ENCODE results near the gene ECE1.
A peak's percentile ranks its signal among the peaks of the same experiment; 100 is the strongest.
"Not testable (repeated sequence)": the region's sequence is repeated elsewhere in the genome, so short reads cannot be mapped to it uniquely, and the experiment has no call there.

Gene ECE1

GRCh38 chr1:21220815-21221214 lies 69.4 kb downstream of the ECE1 start:
- TF ChIP-seq ARNT (IDR thresholded peaks at IDR 0.05) (no peak), L3MBTL2 (conservative IDR thresholded peaks at IDR 0.05) (no peak), CTBP1 (IDR thresholded peaks at IDR 0.05; ENCODE audit: borderline replicate concordance) (no peak), SP1 (IDR thresholded peaks at IDR 0.05) (no peak), SUZ12 (IDR thresholded peaks at IDR 0.05) (no peak), FOXM1 (IDR thresholded peaks at IDR 0.05; ENCODE audit: borderline replicate concordance) (no peak), TARDBP (IDR thresholded peaks at IDR 0.05) (no peak), FOXA1 (IDR thresholded peaks at IDR 0.05) (no peak), BHLHE40 (IDR thresholded peaks at IDR 0.05; ENCODE audit: borderline replicate concordance) (no peak), NFRKB (IDR thresholded peaks at IDR 0.05) (no peak), PKNOX1 (IDR thresholded peaks at IDR 0.05) (no peak), ELF4 (IDR thresholded peaks at IDR 0.05) (no peak), HDGF (IDR thresholded peaks at IDR 0.05; ENCODE audit: borderline replicate concordance) (no peak), ZNF384 (IDR thresholded peaks at IDR 0.05) (no peak)
- ChIA-PET POLR2A (no interaction called here), CTCF (no interaction called here)
- DNase-seq (ENCODE audit: extremely low spot score), result no peak

- DNase-seq (ENCODE audit: extremely low spot score), result no peak
- ChIA-PET CTCF (interaction anchor here (0.6 to 0.8 kb wide), 2 partner anchors 12 to 236 kb away, joined by 3 read pairs; no protein-coding TSS in a partner anchor), POLR2A (no interaction called here)
- TF ChIP-seq FOXM1 (IDR thresholded peaks at IDR 0.05; ENCODE audit: borderline replicate concordance) (no peak), HDGF (IDR thresholded peaks at IDR 0.05; ENCODE audit: borderline replicate concordance) (no peak), CTBP1 (IDR thresholded peaks at IDR 0.05; ENCODE audit: borderline replicate concordance) (no peak), ELF4 (IDR thresholded peaks at IDR 0.05) (no peak), FOXA1 (IDR thresholded peaks at IDR 0.05) (no peak)
These were observed 70.6 kb downstream of the ECE1 start for GRCh38 chr1:21219674-21220073.

GRCh38 chr1:21217812-21218596 lies 72.3 kb downstream of the ECE1 start:
- TF ChIP-seq FOXA1 (IDR thresholded peaks at IDR 0.05) (no peak), L3MBTL2 (conservative IDR thresholded peaks at IDR 0.05) (peak; percentile 85)
- POLR2A ChIA-PET, result no interaction called here
- DNase-seq (ENCODE audit: extremely low spot score), result peak; percentile 77
- CTCF ChIA-PET, result interaction anchor here (0.5 to 2.0 kb wide), 11 partner anchors 14 to 790 kb away, joined by 3 to 14 read pairs (median 3); no protein-coding TSS in a partner anchor

GRCh38 chr1:21216835-21217811 lies 73.1 kb downstream of the ECE1 start:
- ChIA-PET POLR2A (no interaction called here), CTCF (interaction anchor here (0.5 to 2.0 kb wide), 7 partner anchors 21 to 693 kb away, joined by 3 to 14 read pairs (median 3); no protein-coding TSS in a partner anchor)
- no peak for TF ChIP-seq L3MBTL2 (conservative IDR thresholded peaks at IDR 0.05)
- no peak for TF ChIP-seq CTBP1 (IDR thresholded peaks at IDR 0.05; ENCODE audit: borderline replicate concordance)
- TF ChIP-seq TARDBP (IDR thresholded peaks at IDR 0.05), result no peak
- no peak for TF ChIP-seq BHLHE40 (IDR thresholded peaks at IDR 0.05; ENCODE audit: borderline replicate concordance)
- TF ChIP-seq FOXM1 (IDR thresholded peaks at IDR 0.05; ENCODE audit: borderline replicate concordance), result no peak
- no peak for TF ChIP-seq ELF4 (IDR thresholded peaks at IDR 0.05)
- TF ChIP-seq HDGF (IDR thresholded peaks at IDR 0.05; ENCODE audit: borderline replicate concordance), result no peak
- TF ChIP-seq NFRKB (IDR thresholded peaks at IDR 0.05), result no peak
- no peak for TF ChIP-seq SP1 (IDR thresholded peaks at IDR 0.05)
- TF ChIP-seq ARNT (IDR thresholded peaks at IDR 0.05), result no peak
- TF ChIP-seq LEF1 (IDR thresholded peaks at IDR 0.05; ENCODE audit: borderline replicate concordance), result no peak
- no peak for TF ChIP-seq SUZ12 (IDR thresholded peaks at IDR 0.05)
- TF ChIP-seq PKNOX1 (IDR thresholded peaks at IDR 0.05), result no peak
- TF ChIP-seq ZNF384 (IDR thresholded peaks at IDR 0.05), result no peak
- TF ChIP-seq FOXK2 (IDR thresholded peaks at IDR 0.05), result no peak
- TF ChIP-seq FOXA1 (IDR thresholded peaks at IDR 0.05), result no peak
- DNase-seq (ENCODE audit: extremely low spot score), result peak; percentile 68

GRCh38 chr1:21212126-21212525 lies 78.1 kb downstream of the ECE1 start:
- no peak for TF ChIP-seq FOXK2 (IDR thresholded peaks at IDR 0.05)
- TF ChIP-seq BHLHE40 (IDR thresholded peaks at IDR 0.05; ENCODE audit: borderline replicate concordance), result no peak
- TF ChIP-seq FOXA1 (IDR thresholded peaks at IDR 0.05), result no peak
- no peak for TF ChIP-seq SP1 (IDR thresholded peaks at IDR 0.05)
- no peak for TF ChIP-seq L3MBTL2 (conservative IDR thresholded peaks at IDR 0.05)
- TF ChIP-seq SUZ12 (IDR thresholded peaks at IDR 0.05), result no peak
- TF ChIP-seq LEF1 (IDR thresholded peaks at IDR 0.05; ENCODE audit: borderline replicate concordance), result no peak
- no peak for TF ChIP-seq ZNF384 (IDR thresholded peaks at IDR 0.05)
- TF ChIP-seq ELF4 (IDR thresholded peaks at IDR 0.05), result no peak
- TF ChIP-seq NFRKB (IDR thresholded peaks at IDR 0.05), result no peak
- no peak for TF ChIP-seq HDGF (IDR thresholded peaks at IDR 0.05; ENCODE audit: borderline replicate concordance)
- no peak for TF ChIP-seq ARNT (IDR thresholded peaks at IDR 0.05)
- no peak for TF ChIP-seq FOXM1 (IDR thresholded peaks at IDR 0.05; ENCODE audit: borderline replicate concordance)
- TF ChIP-seq CTBP1 (IDR thresholded peaks at IDR 0.05; ENCODE audit: borderline replicate concordance), result no peak
- no peak for TF ChIP-seq TARDBP (IDR thresholded peaks at IDR 0.05)
- TF ChIP-seq PKNOX1 (IDR thresholded peaks at IDR 0.05), result no peak
- DNase-seq (ENCODE audit: extremely low spot score), result no peak
- ChIA-PET CTCF (interaction anchor here (0.6 to 0.7 kb wide), 2 partner anchors 18 to 1135 kb away, joined by 3 to 4 read pairs; no protein-coding TSS in a partner anchor), POLR2A (no interaction called here)

GRCh38 chr1:21208137-21208700 lies 82.0 kb downstream of the ECE1 start:
- ChIA-PET CTCF (interaction anchor here (0.6 kb wide), 1 partner anchor 160 kb away, joined by 3 read pairs; no protein-coding TSS in a partner anchor), POLR2A (interaction anchor here (1.3 kb wide), 1 partner anchor 130 kb away, joined by 4 read pairs; no protein-coding TSS in a partner anchor)
- DNase-seq (ENCODE audit: extremely low spot score), result not testable (repeated sequence)

Data from HEK293T (cell line).